NCI-H2081 (cell line): ENCODE results near the gene CAMK1D.

Experiments used
- DNase-seq, 2 experiments: peaks; one replicate each; lab custom pipeline; 2025; lab: John Stamatoyannopoulos, UW

CAMK1D gene

DNA sequence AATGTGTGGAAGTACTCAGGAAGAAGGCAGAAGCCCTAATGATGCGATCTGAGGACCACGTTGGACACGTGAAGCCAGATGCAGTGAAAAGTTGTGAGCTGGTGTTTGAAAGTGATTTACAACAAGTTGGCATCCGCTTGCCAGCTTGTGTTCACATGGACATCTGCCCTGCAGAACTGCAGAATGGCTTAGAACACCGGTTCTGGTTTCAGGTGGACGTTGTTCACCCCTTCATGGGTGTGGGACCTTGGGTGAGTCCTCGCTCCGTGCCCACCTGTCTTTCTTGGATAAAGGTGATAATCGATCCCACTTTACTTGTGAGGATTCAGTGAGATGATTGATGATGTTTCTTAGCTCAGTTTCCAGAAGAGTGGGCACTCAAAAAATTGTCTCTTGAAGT lies 53.8 kb downstream of the CAMK1D start:
- no peak for DNase-seq

DNA sequence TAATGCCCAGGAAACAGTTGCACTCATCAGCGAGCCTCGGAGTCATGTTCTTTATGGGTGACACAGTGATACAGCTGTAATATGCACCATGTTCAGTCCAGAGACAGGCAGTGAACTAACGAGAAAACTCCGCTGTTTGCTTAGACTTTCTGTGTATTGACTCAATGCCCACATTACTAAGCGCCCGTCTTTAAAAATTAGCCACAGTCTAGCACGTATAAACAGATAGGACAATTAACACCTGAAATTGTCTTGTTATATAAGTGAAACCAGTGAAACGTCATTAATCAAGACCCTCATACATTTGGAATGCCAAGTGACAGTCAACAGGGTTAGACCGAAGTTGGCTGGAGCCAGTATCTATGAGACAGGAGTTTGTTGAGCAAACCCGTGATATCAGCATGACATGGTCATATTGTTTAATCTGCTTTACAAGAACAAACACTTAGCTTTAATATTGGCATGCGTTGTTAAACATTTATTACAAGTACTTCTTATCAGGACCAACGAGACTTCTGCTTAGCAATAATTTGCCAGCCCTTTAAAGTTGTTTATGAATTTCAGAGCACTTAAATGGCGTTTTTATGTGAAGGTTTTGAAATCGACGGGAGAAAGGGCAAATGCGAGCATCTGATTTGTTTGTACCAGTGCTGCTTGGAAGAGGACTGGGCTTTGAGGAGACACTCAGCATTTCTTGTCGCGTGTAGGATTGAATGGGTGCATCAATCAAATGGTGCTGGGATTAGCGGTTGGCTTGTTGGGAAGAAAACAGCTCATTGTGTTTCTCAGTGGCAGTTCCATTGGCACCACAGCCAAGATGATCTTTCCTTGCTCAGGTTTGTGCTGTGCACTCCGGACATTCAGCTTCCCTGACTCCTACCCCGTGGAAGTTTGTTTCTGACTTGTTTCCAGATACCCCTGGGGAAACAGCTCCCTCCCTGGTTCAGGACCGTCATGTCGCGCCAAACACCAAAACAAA lies 56.3 kb downstream of the CAMK1D start:
- peak in 1 of 2 experiments; percentile 75 for DNase-seq

DNA sequence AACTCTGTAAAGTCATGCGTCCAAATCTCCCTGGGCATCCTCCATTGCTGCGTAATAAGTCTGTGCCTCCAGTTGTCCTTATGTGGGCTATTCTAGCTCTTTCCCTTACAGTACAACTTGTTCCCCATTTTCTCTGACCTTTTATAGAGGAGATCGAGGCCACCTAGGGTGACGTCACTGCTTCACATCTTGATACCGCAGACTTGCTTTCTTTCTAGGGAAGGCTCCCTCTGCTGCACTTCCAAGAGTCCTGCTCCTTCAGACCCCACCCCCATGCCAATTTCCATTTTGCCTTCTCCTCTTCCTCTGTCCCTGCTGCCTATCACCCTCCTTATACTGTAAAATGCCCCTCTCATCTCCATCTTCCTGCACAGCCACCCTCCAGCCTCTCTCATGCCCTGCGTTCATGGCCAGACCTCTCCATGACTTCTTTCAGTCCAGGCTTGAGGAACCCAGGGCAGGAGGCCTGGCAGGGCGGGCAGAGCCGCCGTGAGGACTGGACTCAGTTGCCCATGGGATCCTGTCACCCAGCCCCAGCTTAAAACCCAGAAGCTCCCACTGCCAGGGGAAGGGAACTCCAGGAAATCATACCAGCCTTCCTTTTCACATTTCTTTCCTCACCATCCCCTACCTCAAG lies 57.5 kb downstream of the CAMK1D start:
- DNase-seq: no peak

DNA sequence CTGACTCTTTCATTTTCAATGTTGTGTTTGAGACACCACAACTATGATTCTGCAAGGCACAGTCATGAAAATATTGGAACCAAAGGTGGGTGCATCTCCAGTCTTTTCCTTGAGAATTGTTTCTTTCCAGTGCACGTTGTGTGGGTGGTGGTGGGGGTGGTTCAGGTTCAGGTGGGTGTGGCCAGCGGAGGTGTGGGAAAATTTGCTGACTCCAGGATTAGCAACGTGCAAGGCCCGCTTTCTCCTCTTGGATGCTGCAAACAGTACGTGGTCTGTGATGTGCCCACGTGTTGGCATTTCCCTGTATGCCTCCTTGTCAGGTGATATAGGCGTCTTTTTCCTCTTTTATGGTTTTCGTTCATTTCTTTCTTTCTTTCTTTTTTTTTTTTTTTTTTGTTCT lies 59.1 kb downstream of the CAMK1D start:
- DNase-seq: no peak

DNA sequence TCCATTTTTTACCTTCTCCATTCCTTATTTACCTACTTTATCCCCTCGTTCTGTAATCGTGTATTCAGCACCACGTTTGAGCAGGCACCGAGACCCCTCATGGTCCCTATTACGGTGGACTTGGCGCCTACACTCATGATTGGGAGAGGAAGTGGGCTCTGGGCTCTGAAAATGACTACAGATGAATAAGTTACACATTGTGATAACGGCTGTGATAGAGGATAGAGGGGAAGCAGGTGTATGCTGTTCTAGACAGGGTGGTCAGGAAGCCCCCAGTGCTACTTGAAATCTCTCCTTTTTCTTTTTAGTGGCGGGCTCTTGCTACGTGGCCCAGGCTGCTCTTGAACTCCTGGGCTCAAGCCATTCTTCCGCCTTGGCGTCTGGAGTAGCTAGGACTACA lies 59.8 kb downstream of the CAMK1D start:
- no peak for DNase-seq

DNA sequence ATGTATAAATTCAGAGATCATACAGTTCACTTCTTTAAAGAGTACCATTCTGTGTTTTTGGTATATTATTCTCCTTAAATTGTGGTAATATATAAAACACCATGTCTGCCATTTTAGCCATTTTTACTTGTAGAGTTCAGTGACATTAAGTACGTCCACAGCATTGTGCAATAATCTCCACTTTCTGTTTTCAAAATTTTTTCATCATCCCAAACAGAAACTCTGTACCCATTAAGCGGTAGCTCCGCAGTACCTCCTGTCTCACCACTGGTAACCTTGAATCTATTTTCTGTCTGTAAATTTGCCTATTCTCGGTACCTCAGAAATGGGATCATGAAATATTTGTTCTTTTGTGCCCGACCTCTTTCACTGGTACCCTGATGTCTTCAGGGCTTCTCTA lies 60.3 kb downstream of the CAMK1D start:
- DNase-seq: no peak

DNA sequence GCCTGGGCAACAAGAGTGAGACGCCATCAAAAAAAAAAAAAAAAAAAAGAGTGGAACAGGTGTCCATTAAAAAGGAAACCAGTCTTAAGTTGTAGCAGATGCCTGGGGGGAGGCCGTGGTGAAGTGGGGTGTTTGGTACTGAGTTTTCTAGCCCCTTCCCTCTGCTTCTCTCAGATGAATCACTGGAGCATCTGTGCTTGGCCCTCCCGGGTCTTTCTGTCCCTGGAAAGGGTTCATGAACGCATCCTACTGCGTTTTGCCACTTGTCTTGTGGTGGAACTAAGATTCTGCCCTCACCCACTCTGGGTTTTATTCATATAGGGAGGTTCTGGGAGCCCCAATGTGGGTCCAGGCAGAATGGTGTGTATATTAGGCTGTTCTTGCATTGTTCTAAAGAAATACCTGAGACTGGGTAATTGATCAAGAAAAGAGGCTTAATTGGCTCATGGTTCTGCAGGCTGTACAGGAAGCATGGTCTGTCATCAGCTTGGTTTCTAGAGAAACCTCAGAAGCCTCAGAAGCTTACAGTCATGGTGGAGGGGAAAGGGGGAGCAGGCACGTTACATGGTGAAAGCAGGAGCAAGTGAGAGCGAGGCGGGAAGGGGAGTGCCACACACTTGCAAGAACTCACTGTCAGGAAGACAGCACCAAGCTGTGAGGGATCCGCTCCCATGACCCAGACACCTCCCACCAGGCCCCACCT lies 63.5 kb downstream of the CAMK1D start:
- DNase-seq: no peak

DNA sequence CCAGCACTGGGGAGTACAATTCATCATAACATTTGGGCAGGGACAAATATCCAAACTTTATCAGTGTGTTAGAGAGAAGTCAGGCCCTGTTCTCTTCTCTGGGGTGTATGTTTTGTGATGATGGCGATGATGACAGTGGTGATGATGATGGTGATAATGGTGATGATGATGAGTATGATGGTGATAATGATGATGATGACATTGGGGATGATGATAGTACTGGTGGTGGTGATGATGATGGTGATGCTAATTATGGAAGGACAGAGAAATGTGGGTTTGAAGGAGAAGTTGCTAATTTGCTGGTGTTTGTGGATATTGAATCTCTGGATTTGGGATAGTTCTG lies 64.0 kb downstream of the CAMK1D start:
- DNase-seq: no peak

DNA sequence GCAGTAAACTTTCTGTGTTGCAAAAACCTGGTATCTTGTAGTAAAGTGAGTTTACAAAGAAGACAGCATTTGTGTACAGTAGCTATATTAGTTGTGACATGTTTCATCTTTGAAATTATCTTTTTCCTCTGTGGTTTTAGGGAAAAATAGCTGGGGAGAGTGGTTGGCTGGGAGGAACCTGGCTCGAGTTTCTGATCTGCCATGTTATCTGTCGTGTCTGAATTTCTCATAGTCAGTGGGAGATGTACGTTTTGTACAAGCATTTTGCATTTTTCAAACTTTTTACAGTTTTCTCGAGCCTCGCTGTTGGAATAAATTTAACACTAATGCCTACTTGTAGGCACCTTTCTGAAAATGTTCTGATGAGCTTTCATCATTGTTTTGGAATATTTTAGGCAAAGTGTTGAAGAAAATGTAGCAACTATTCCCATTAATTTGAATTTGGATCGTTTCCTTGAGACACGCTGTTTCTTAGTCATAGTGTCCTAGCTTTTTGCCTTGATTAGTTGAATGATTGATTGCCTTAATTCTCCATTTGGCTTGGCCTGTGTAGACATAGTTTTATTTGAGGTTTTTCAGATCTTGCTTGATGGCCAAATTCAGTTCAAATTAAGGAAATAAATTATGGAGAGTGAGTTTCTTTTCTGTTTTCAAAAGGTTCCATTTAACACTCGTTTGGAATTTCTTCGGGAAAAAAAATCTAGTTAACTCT lies 65.1 kb downstream of the CAMK1D start:
- DNase-seq: no peak

DNA sequence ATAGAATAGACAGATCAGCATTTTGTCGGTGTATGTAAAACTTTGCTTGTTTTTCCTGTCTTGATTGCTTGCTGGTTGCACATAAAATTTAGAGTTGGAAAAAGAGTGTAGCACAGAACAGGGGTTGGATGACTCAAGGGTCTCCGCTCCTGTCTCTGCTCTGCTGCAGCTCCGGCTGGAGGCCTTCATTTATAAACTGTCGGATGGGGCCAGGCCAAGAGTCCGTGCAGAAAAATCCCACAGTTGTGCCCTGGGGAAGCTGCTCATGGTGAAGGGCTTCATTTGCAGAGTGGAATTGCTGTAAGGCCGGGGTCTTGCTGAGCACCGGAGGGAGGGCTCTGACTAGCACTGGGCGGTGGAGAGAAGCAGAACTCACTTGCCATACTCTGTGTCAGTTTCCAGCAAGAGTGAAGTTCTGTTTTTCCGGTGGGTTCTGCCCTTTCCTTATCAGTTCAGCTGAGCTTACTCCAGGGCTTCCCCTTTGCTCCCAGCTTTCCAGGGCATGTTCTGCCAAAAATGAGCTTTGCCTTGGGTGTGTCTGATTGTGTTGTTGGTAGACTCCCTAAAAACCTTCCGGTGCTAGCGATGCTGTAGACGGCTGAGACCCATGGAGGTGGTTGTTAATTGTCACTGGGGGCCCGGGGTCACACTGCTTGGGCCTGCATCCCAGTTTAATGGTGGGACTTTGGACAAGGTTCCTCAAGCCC lies 67.2 kb downstream of the CAMK1D start:
- DNase-seq: no peak

DNA sequence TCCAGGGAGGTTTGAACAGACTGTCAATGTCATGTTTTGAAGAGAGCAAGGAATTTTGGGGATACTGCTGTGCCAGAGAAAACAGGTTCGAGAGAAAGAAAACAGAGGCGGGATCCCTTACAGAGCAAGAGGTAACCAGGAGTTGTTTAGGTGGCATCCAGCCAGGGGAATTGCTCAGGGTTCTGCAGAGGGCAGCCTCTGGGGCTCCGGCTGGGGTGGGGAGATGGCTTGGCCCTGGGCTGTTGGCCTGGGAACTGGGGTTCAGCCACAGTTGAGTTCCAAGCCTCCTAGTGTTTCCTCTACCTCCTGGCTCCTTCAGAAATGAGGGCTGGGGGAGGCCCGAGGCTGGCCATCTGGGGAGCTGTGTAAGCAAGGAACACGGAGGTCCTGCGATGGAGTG lies 68.0 kb downstream of the CAMK1D start:
- DNase-seq: no peak

DNA sequence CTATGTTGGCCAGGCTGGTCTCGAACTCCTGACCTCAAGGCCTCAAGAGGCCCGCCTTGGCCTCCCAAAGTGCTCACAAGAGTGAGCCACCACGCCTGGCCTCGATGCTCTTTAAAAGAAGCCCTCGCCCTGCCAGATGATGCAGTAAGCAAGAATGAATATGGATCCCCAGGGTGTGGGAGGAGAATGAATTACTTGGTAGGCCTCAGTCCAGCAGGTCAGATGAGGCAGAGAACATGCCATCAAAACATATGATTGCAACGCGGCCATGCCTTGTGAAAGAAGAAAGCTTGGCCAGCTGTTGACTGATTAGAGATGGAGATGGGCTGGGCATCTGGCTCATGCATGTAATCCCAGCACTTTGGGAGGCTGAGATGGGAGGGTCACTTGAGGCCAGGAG lies 68.7 kb downstream of the CAMK1D start:
- no peak for DNase-seq

DNA sequence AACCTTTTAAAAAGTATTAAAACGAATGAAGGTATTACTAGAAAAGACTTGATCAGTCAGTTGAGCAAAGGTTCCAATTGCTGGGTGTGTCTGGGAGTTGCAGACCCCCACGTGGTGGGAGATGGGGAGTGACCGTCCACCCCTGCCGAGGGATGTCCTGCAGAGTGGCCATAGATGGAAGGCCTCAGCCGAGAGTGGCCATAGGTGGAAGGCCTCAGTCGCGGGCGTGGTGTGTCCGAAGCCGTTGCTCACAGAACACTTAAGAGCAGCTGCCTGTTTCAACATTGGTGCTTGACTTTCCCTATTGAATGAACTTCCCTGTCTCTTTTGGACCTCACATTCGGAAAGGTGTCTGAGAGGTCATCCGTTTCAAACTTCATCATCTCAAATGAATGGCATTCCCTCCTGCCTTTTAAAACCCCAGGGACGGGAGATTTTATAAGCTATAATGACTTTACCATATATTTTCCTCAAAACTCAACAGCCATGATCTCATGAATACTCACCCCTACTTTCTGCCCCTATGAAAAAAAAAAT lies 69.4 kb downstream of the CAMK1D start:
- no peak for DNase-seq

DNA sequence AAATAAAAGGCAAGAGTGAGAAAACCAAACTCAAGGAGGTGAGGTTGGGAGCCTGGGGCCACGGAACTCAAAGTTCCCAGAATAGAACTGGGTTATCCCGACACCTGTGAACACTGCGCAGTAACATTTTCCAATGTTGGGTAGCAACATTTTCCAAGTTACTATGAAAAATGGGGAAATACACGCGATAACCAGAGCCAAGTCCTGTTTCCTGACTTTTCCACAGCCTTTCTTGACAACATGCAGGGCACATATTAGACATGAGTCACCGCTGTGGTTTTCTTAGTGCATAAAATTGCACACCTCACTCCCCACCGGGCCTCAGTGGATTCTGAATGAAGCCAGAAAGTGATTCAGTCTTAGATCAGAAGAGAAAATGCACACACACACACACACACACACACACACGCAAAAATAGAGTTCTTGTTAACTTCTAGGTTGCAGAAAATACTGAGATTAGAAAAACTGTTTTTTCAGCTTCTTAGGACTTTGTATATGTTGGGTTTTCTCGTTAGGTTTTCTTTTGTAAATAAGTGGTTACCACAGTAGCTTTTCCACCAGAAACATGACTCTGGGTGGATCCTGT lies 70.0 kb downstream of the CAMK1D start:
- DNase-seq: no peak

DNA sequence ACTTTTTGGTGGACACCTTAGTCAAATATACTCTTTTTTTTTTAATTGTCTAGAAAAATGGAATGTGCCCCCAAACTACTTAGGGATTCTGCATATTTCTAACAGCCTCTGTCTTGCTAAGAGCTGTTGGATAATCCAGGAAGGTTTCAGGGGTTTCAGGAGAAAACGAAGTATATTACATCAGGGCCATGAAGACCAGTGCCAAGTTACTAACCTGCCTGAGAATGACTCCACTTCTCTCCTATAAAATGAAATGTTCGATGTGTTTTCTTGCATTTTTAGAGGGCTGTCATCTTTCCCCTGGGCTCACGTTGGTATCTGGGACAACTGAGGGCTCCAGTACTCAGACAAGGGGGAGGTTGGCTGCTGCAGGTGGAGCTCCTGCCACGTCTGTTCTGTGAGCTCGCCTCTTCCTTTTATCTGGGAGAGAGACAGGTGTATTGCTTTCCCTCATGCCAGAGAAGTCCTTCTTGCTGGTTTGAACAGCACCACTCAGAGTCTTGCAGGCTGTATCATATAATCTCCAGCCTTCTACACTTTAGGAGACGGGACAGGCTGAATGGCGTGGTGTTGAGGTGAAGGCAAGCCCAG lies 71.3 kb downstream of the CAMK1D start:
- no peak for DNase-seq

DNA sequence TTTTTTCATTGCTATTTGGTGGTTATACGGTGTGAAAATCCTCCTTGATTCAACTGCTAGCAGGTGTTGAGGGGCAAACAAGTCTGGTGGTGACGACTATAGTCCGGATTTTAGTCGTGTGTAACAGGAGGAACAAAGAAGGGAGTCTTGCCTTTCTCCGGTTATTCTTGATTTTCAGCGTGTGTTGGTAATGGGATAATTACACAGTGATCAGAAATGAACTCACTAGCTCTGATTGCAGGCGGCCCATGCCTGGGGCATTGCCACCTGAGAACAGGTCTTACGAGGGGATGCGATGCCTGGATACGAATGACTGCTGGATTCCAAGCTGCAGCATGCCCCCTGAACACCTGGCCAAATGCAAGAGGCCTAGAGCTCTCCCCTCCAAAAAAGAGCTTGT lies 72.8 kb downstream of the CAMK1D start:
- peak in 1 of 2 experiments; percentile 42 for DNase-seq

DNA sequence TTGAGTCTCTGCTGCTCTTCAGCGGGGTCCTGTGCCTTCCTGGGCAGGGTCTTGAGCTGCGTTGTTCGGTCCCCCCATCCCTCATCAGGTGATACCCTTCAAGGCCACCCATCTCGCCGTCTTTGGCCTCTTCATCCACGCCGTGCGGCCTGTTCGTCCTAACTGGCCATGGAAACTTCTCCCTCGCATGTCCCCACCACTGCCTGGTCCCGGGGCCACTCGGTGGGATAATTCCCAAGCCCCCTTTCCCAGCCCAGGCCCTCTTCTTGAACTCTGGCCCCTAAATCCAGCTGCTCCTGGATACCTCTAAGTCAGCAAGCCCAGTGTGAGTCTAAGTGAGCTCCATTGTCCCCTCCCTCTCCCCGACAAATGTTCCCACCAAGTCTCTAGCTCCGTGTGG lies 74.5 kb downstream of the CAMK1D start:
- DNase-seq: no peak

DNA sequence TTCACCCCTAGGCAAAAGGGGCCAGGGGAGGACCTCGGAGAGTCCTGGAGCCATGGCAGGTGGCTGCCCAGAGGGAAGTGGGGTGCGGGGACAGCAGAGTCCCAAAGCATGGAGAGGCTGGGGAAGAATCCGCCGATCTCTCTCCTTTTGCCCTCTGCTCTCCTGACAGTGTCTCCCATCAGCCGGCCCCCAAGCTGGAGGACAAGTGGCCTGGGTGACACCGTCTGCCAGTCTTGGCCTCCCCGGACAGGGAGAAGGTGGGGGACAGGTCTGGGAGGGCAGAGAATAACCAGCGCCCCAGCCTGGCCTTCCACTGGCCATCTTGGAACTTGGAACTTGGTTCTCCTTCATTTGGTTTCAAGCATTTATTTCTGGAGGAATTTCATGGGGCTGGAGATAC lies 77.9 kb downstream of the CAMK1D start:
- no peak for DNase-seq

DNA sequence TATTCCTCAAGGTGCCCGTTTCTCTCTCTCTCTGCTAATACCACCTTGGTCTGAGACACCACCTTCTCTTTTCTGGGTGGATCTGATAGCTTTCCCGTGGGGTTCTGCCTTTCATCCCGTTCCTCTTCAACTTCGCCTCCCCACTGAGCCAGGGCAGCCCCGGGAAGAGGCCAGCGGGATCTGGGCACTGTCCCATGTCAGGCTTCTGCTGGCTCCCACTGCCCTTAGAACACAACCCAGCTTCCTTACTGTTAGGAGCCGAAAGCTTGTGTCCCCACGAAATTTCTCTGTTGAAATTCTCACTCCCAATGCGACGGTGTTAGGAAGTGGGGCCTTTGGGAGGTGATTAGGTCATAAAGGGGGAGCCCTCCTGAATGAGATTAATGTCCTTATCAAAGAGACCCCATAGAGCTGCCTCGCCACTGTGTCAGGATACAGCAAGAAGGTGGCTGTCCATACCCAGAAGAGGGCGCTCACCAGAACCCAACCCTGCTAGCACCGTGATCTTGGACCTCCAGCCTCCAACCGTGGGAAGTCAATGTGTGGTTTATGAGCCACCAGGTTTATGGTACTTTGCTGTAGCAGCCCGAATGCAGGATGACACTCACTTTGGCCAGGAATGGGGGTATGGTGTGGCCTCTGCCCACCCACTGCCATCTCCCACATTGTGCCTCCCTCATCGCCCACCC lies 79.2 kb downstream of the CAMK1D start:
- DNase-seq: no peak

DNA sequence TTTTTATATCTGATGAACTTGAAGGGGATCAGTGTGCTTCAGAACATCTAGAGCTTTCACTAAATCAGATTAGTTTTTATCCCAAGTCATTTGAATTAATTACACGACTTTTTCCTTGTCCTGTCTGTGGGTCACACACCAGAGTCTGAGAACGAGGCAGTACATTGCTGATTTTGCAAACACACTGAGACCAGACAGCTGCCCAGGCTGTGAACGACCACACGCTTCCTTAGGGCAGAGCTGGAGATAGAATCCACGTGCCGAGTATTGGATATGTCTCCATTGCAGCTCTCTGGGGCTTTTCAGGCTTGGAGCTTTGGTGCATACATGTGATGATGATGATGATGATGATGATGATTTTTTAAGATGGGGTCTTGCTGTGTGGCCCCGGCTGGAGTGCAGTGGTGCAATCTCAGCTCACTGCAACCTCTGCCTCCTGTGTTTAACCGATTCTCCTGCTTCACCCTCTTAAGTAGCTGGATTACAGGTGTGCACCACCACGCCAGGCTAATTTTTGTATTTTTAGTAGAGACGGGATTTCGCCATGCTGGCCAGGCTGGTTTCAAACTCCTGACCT lies 81.1 kb downstream of the CAMK1D start:
- DNase-seq: no peak
